ENCODE measurements around the gene GCH1.

GCH1 gene

GRCh38 chr14:54794159-54794558 is 108.5 kb downstream of the GCH1 start:
- no peak for FAIRE-seq

DNA sequence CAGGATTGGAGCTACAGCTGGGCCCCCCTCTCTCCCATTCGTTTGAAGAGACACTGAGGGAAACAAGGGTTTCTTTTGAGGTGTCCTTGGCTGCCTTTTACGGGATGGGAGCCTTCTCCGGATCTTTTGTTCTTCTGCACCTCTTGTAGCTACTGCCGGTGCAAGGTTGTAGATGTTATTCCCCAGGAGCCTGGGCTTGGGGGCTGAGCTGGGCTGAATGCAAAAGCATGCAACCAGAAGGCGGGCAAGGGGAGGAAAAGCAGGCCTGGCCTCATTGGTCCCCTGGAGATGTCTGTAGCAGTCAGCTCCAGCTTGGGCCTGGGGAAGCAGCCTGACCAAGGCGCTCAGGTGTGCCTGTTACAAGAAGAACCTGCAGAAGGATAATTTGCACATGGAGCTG is 110.3 kb downstream of the GCH1 start:
- no peak for FAIRE-seq
